CD4-positive, alpha-beta T cell (primary cell): ENCODE results near the gene FXR2. TPM values are rescaled to one million over a fixed set of nuclear protein-coding genes. Genes with fewer than 3 reads are reported as not detected.
A peak's percentile ranks its signal among the peaks of the same experiment; 100 is the strongest.

Experiments used
- ATAC-seq: fragments of 200-7000 bp; cut with Tn5 transposase; one replicate; pipeline ENCODE4 v1.10.0; 2022; ENCODE audit warnings: mild to moderate bottlenecking; ENCODE audit not compliant: poor library complexity
- CTCF ChIA-PET: fragments of 350-600 bp; sonication (Branson Sonifier 250); formaldehyde crosslinking; loops from one replicate; lab custom pipeline; 2021; ENCODE audit warnings: antibody characterized with exemption, inconsistent platforms; lab: Charles Lee
- POLR2A ChIA-PET: fragments of 350-600 bp; sonication (Branson Sonifier 250); formaldehyde crosslinking; loops from one replicate; lab custom pipeline; 2021; ENCODE audit warnings: antibody characterized with exemption, inconsistent platforms; lab: Charles Lee
- DNase-seq, 14 experiments: peaks; one replicate each; pipeline ENCODE4 v3.0.0-alpha.2; 2013 to 2020; ENCODE audit warnings: mixed read lengths in 2 of 14
- H3K27ac ChIP-seq, 2 donors: one replicate each; pipeline versions ENCODE4 v1.5.1 to v1.7.0; 2013; ENCODE audit warnings: low read length in 2 of 2, low read depth in 1 of 2, mild to moderate bottlenecking in 1 of 2
- H3K27me3 ChIP-seq, 2 experiments: 1 replicate in 1 of 2; 2 replicates in 1 of 2; pipeline versions ENCODE4 v1.6.1 to v1.7.0; 2013; ENCODE audit warnings: low read length in 2 of 2, control low read depth in 1 of 2, mild to moderate bottlenecking in 1 of 2, moderate library complexity in 1 of 2; ENCODE audit not compliant: insufficient read depth in 2 of 2, control insufficient read depth in 1 of 2
- H3K36me3 ChIP-seq: one replicate; pipeline ENCODE4 v1.6.1; 2013; ENCODE audit warnings: low read length, control low read depth; ENCODE audit not compliant: insufficient read depth
- H3K4me1 ChIP-seq: one replicate; pipeline ENCODE4 v1.6.1; 2013; ENCODE audit warnings: low read length, control low read depth; ENCODE audit not compliant: insufficient read depth
- H3K4me3 ChIP-seq: one replicate; pipeline ENCODE4 v1.5.1; 2013; ENCODE audit warnings: mild to moderate bottlenecking, low read length, moderate library complexity
- H3K9me3 ChIP-seq, 2 experiments: 1 replicate in 1 of 2; 2 replicates in 1 of 2; pipeline versions ENCODE4 v1.6.1 to v1.7.0; 2013; ENCODE audit warnings: low read length in 2 of 2, mild to moderate bottlenecking in 2 of 2, control low read depth in 1 of 2, moderate library complexity in 1 of 2; ENCODE audit not compliant: control insufficient read depth in 1 of 2, insufficient read depth in 1 of 2
- H3K27ac Mint-ChIP-seq: one replicate; pipeline ENCODE4 v1.8.0; 2020; ENCODE audit warnings: mixed read lengths
- H3K27me3 Mint-ChIP-seq: one replicate; pipeline ENCODE4 v1.8.0; 2021; ENCODE audit warnings: mixed read lengths
- H3K36me3 Mint-ChIP-seq: one replicate; pipeline ENCODE4 v1.8.0; 2021; ENCODE audit warnings: low read depth, mixed read lengths
- H3K4me1 Mint-ChIP-seq: one replicate; pipeline ENCODE4 v1.8.0; 2021; ENCODE audit warnings: low read depth, mixed read lengths
- H3K4me3 Mint-ChIP-seq: one replicate; pipeline ENCODE4 v1.8.0; 2020; ENCODE audit warnings: mild to moderate bottlenecking, mixed read lengths
- H3K9me3 Mint-ChIP-seq: one replicate; pipeline ENCODE4 v1.8.0; 2020; ENCODE audit warnings: mixed read lengths
- CTCF ChIP-seq: fragments of 200-600 bp; IDR thresholded peaks from one replicate; pipeline ENCODE4 v1.8.0; 2022; ENCODE audit warnings: antibody characterized with exemption, mild to moderate bottlenecking
- intact Hi-C, 2 experiments: fragments of 100-400 bp; cut with DNase I in 1 of 2; cut with micrococcal nuclease in 1 of 2; formaldehyde crosslinking; loops; one replicate each; pipeline versions ENCODE4 v1.15.1 to v1.9.0; 2023 to 2025; cut with DNase I, micrococcal nuclease
- total RNA-seq, 174 experiments: library from RNA in 2 of 174; stranded (reverse) in 2 of 174; gene quantifications; one replicate each; pipeline ENCODE4 v1.2.3 and lab custom pipeline; 2021 to 2026

The FXR2 gene
- total RNA-seq, 2 experiments from 2014 or later, result 20.6 to 22.5 TPM

DNA sequence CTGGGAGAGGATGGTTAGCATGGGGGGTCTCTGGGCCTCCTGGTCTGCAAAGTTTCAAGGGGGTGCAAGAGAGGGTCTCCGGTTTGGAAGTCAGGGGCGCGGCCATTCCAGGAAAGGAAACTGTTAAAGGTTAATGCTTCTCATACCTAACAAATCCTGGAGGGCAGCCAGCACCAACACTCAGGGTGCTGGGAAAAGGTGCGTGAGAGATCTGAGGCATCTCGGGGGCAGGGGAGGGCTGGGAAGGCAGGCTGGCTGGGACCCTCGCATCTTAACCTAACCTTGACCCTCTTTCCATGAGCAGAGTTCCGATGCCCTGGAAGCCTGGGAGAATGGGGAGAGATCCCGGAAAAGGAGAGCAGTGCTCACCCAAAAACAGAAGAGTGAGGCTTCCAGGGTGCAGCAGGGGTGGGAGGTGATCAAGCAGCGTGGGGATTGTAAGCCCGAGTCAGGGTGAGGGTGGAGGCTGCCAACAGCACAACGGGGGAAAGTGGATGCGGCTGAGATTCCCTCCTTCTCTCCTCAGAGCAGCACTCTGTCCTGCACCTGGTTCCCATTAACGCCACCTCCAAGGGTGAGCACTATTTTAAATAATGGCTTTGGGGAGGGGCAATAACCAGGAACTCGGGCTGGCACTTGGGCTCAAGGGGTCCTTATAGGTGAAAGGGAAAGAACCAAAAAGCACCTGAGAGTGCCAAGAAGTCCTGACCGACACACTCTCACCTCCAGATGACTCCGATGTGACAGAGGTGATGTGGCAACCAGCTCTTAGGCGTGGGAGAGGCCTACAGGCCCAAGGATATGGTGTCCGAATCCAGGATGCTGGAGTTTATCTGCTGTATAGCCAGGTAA, 55.2 kb downstream of the FXR2 start:
- no peaks in the 10 kb centered on the region for H3K27me3 Mint-ChIP-seq
- H3K4me3 Mint-ChIP-seq, result peak overlapping the region; percentile 95
- H3K4me1 ChIP-seq, result peaks cover 78% of the 10 kb centered on the region
- intact Hi-C loops, result loop anchor here (1.0 to 5.0 kb wide), 4 partner anchors 75 to 307 kb away; partner anchors contain the start of genes CTDNEP1 (in 1 of the 2), ELP5 (in 1 of the 2) and POLR2A (in 1 of the 2)
- DNase-seq (no peak), ATAC-seq (no peak)
- no peak for TF ChIP-seq CTCF
- H3K9me3 ChIP-seq, result no peaks in the 10 kb centered on the region
- POLR2A ChIA-PET, result interaction anchor here (1.0 to 4.8 kb wide), 11 partner anchors 10 to 209 kb away, joined by 3 to 51 read pairs (median 6); partner anchors contain the start of genes MPDU1, TMEM256 and TNFSF12
- H3K9me3 Mint-ChIP-seq, result no peaks in the 10 kb centered on the region
- H3K4me1 Mint-ChIP-seq, result peaks cover 50% of the 10 kb centered on the region
- CTCF ChIA-PET, result interaction anchor here (1.0 to 2.9 kb wide), 19 partner anchors 11 to 231 kb away, joined by 3 to 48 read pairs (median 10); partner anchors contain the start of genes ACAP1, CD68, FXR2 and MPDU1
- H3K36me3 Mint-ChIP-seq, result peaks cover 32% of the 10 kb centered on the region
- H3K36me3 ChIP-seq, result peaks cover 20% of the 10 kb centered on the region
- H3K27ac ChIP-seq, result no peak overlapping the region
- H3K27me3 ChIP-seq, result no peaks in the 10 kb centered on the region
- H3K27ac Mint-ChIP-seq, result peak overlapping the region; percentile 63
- peak overlapping the region; percentile 41 for H3K4me3 ChIP-seq

- peak within 1 kb of the TSS; percentile 41 for H3K4me3 ChIP-seq
- H3K36me3 ChIP-seq, result peaks cover 16% of the 10 kb centered on the region
- Mint-ChIP-seq H3K4me1 (peaks cover 54% of the 10 kb centered on the region), H3K4me3 (peak within 1 kb of the TSS; percentile 58), H3K9me3 (no peaks in the 10 kb centered on the region), H3K27ac (peak within 1 kb of the TSS; percentile 63), H3K36me3 (peaks cover 25% of the 10 kb centered on the region), H3K27me3 (no peaks in the 10 kb centered on the region)
- ChIA-PET POLR2A (interaction anchor here (0.6 to 2.6 kb wide), 4 partner anchors 10 to 316 kb away, joined by 3 to 6 read pairs (median 4); partner anchors contain the start of genes MPDU1 and TNFSF12), CTCF (no interaction called here)
- ATAC-seq (no peak), DNase-seq (no peak)
- TF ChIP-seq CTCF, result no peak
- no peaks in the 10 kb centered on the region for H3K9me3 ChIP-seq
- peak within 1 kb of the TSS in 1 of 2 donors; percentile 3 for H3K27ac ChIP-seq
- H3K27me3 ChIP-seq, result no peaks in the 10 kb centered on the region
- intact Hi-C loops, result no loop called here
- H3K4me1 ChIP-seq, result peaks cover 82% of the 10 kb centered on the region
These were observed 56.0 kb downstream of the FXR2 start, which contains the start of gene TNFSF13 for GRCh38 chr17:7558544-7559319. Gene TNFSF13 (plus strand): TSS chr17:7558750. CDS start chr17:7559040, 290 bp downstream.
